AG04450 (cell line): ENCODE results near the gene RPL28. TPM values are rescaled to one million over a fixed set of nuclear protein-coding genes. Genes with fewer than 3 reads are reported as not detected.

Experiments
- CTCF ChIA-PET: fragments of 300-600, 350-600 bp; formaldehyde crosslinking; extraction: SDS; loops from one replicate; lab custom pipeline; 2022; ENCODE audit warnings: antibody characterized with exemption, inconsistent platforms; lab: Charles Lee
- POLR2A ChIA-PET: fragments of 350-600 bp; formaldehyde crosslinking; extraction: SDS; loops from one replicate; lab custom pipeline; 2021; ENCODE audit warnings: antibody characterized with exemption, inconsistent platforms; lab: Yijun Ruan, JAX
- DNase-seq: peaks from one replicate; pipeline ENCODE4 v3.0.0-alpha.2; 2011; ENCODE audit warnings: low read depth, low spot score
- H3K27ac ChIP-seq: one replicate; pipeline ENCODE4 v1.5.1; 2012; ENCODE audit warnings: low read depth, low read length, control low read depth
- H3K27me3 ChIP-seq: one replicate; pipeline ENCODE4 v1.6.0; 2012; ENCODE audit warnings: low read length; ENCODE audit not compliant: control insufficient read depth, insufficient read depth
- H3K4me3 ChIP-seq: 2 replicates; pipeline ENCODE4 v1.5.1; 2011; ENCODE audit warnings: mild to moderate bottlenecking, low read depth, low read length, control low read depth
- H3K9me3 ChIP-seq: 2 replicates; pipeline ENCODE4 v1.5.1; 2012; ENCODE audit warnings: low read length; ENCODE audit not compliant: control insufficient read depth, insufficient read depth
- polyA plus RNA-seq: library from polyadenylated mRNA; depleted of rRNA; stranded (reverse); fragments of >200 nt; gene quantifications from 2 replicates; pipeline ENCODE4 v1.2.3, GENCODE V29; 2011
- TF ChIP-seq, protein P1 (sequence below): IDR thresholded peaks from 2 replicates; pipeline ENCODE4 v1.5.1; 2011; ENCODE audit warnings: low read depth, low read length, control low read depth, inconsistent platforms

Gene RPL28
- polyA plus RNA-seq, 1 experiment = 325 TPM

DNA sequence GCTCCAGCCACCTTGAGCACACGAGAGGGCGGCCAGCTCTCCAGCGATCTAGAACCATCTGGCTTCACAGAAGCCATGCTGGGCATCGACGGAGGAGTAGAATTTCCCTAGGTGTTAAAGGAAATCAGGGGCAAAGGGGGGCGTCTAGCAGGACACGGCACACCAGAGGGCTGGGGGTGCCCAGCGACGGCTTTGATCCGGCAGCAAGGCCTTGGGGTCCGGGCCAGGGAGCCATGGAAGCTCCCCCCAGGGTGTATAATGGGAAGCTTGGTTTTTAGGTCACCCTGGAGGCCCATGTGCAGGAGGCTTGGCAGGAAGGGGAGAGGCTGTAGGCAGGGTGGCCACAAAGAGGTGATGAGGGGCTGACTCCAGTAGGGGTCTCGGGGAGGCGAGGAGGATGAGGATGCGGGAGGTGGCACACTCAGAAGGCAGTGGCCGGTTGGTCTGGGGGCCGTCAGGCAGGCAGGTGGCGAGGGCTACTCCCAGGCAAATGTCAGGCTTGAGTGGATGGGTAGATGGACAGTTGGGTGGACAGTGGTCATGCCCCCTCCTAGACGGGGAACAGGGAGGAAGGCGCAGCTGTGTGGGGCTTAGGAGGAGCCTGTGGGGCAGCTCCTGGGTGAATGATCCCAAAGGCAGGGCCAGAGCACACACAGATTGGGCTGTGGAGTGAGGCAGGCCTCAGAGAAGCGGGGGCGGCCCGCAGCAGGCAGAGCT lies 40.5 kb upstream of the RPL28 start:
- TF ChIP-seq, protein P1, sequence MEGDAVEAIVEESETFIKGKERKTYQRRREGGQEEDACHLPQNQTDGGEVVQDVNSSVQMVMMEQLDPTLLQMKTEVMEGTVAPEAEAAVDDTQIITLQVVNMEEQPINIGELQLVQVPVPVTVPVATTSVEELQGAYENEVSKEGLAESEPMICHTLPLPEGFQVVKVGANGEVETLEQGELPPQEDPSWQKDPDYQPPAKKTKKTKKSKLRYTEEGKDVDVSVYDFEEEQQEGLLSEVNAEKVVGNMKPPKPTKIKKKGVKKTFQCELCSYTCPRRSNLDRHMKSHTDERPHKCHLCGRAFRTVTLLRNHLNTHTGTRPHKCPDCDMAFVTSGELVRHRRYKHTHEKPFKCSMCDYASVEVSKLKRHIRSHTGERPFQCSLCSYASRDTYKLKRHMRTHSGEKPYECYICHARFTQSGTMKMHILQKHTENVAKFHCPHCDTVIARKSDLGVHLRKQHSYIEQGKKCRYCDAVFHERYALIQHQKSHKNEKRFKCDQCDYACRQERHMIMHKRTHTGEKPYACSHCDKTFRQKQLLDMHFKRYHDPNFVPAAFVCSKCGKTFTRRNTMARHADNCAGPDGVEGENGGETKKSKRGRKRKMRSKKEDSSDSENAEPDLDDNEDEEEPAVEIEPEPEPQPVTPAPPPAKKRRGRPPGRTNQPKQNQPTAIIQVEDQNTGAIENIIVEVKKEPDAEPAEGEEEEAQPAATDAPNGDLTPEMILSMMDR = no peak
- Histone ChIP-seq H3K27ac (no peak overlapping the region), H3K27me3 (no peaks in the 10 kb centered on the region), H3K4me3 (no peak overlapping the region), H3K9me3 (no peaks in the 10 kb centered on the region; the same call in 1 of the 2 replicates)
- ChIA-PET POLR2A (interaction anchor here (0.6 kb wide), 1 partner anchor 44 kb away, joined by 8 read pairs; no protein-coding TSS in a partner anchor), CTCF (interaction anchor here (1.0 kb wide), 1 partner anchor 43 kb away, joined by 4 read pairs; no protein-coding TSS in a partner anchor)
- DNase-seq = no peak

DNA sequence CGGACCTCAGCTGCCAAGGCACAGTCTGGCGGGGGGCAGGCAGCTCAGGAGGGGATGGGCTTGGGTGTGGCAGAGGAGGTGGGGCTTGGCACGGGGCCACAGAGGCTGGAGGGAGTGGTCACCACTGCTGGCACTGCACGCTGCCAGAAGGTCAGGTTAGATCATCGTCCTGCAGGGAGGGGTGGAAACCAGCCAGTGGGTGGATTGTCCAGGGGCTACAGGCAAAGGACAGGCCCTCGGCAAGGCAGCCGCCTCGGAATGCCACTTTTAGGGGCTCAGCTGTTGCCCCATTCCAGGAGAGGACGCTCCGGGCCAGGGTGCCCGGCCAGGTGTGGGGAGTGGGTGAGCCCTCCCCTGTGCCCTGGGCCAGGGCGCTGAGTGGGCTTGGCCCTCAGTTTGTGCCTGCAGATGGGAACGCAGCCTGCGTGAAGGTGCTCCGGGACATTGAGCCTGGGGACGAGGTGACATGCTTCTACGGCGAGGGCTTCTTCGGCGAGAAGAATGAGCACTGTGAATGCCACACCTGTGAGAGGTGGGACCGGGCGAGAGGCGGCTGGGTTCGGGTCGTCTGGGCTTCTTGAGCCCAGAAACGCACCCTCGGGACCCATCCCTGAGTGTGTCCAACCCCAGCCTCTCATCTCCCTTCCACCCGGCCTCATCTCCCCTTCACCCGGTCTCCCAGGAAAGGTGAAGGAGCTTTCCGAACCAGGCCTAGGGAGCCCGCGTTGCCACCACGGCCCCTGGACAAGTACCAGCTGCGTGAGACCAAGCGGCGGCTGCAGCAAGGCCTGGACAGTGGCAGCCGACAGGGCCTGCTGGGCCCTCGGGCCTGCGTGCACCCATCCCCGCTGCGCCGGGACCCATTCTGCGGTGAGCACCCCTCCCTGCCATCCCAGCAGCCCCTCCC lies 39.7 kb upstream of the RPL28 start:
- Histone ChIP-seq H3K27me3 (no peaks in the 10 kb centered on the region), H3K27ac (no peak overlapping the region), H3K4me3 (no peak overlapping the region), H3K9me3 (no peaks in the 10 kb centered on the region; the same call in 1 of the 2 replicates)
- no peak for DNase-seq
- TF ChIP-seq, protein P1 = no peak
- ChIA-PET POLR2A (interaction anchor here (0.6 to 0.7 kb wide), 2 partner anchors 45 to 253 kb away, joined by 5 to 8 read pairs; partner anchors contain the start of gene FIZ1), CTCF (no interaction called here)

- no peaks in the 10 kb centered on the region; the same call in 1 of the 2 replicates for H3K9me3 ChIP-seq
- ChIA-PET POLR2A (interaction anchor here (0.7 kb wide), 1 partner anchor 252 kb away, joined by 5 read pairs; the partner anchor contains the start of gene FIZ1), CTCF (interaction anchor here (0.5 to 1.3 kb wide), 2 partner anchors 8 to 205 kb away, joined by 5 to 6 read pairs; partner anchors contain the start of gene KMT5C)
- no peak for DNase-seq
- no peak overlapping the region for H3K4me3 ChIP-seq
- peaks cover 4% of the 10 kb centered on the region for H3K27me3 ChIP-seq
- TF ChIP-seq, protein P1 = no peak
- H3K27ac ChIP-seq = no peak overlapping the region
Measured at GRCh38 chr19:55346725-55347441, 38.8 kb upstream of the RPL28 start.

- ChIA-PET CTCF (interaction anchor here (0.5 to 1.3 kb wide), 2 partner anchors 8 to 206 kb away, joined by 5 to 6 read pairs; partner anchors contain the start of gene KMT5C), POLR2A (no interaction called here)
- H3K9me3 ChIP-seq = no peaks in the 10 kb centered on the region; the same call in 1 of the 2 replicates
- DNase-seq = no peak
- H3K27me3 ChIP-seq = peaks cover 8% of the 10 kb centered on the region
- no peak overlapping the region for H3K27ac ChIP-seq
- H3K4me3 ChIP-seq = no peak overlapping the region
- TF ChIP-seq, protein P1 = no peak
Measured at GRCh38 chr19:55347442-55348009, 38.2 kb upstream of the RPL28 start.
